ENCODE data around the gene TTI1.

Gene TTI1

GRCh38 chr20:37984018-37984785 lies 49.1 kb downstream of the TTI1 start:
- intact Hi-C loops (cut with micrococcal nuclease), result no loop called here
- Mint-ChIP-seq H3K9me3 (no peaks in the 10 kb centered on the region), H3K27ac (no peak overlapping the region), H3K27me3 (no peaks in the 10 kb centered on the region), H3K36me3 (ENCODE audit: low read depth) (peaks cover 70% of the 10 kb centered on the region), H3K4me3 (no peak overlapping the region), H3K4me1 (ENCODE audit: low read depth) (no peaks in the 10 kb centered on the region)

GRCh38 chr20:37983286-37983685 lies 50.0 kb downstream of the TTI1 start:
- intact Hi-C loops (cut with micrococcal nuclease), result no loop called here
- Mint-ChIP-seq H3K4me3 (no peak overlapping the region), H3K9me3 (no peaks in the 10 kb centered on the region), H3K4me1 (ENCODE audit: low read depth) (no peaks in the 10 kb centered on the region), H3K27me3 (no peaks in the 10 kb centered on the region), H3K36me3 (ENCODE audit: low read depth) (peaks cover 64% of the 10 kb centered on the region), H3K27ac (no peak overlapping the region)

- intact Hi-C loops (cut with micrococcal nuclease), result no loop called here
- no peaks in the 10 kb centered on the region for H3K4me1 Mint-ChIP-seq (ENCODE audit: low read depth)
Measured at GRCh38 chr20:37981568-37981967, 51.7 kb downstream of the TTI1 start.

GRCh38 chr20:37980876-37981275 lies 52.4 kb downstream of the TTI1 start:
- Mint-ChIP-seq H3K36me3 (ENCODE audit: low read depth) (peaks cover 50% of the 10 kb centered on the region), H3K9me3 (no peaks in the 10 kb centered on the region), H3K27me3 (peaks cover 8% of the 10 kb centered on the region), H3K4me1 (ENCODE audit: low read depth) (no peaks in the 10 kb centered on the region), H3K27ac (no peak overlapping the region), H3K4me3 (no peak overlapping the region)
- intact Hi-C loops (cut with micrococcal nuclease), result no loop called here

More at GRCh38 chr20:37981568-37981967, 51.7 kb downstream of the TTI1 start:
- no peaks in the 10 kb centered on the region for H3K9me3 Mint-ChIP-seq
- H3K27ac Mint-ChIP-seq, result no peak overlapping the region
- H3K4me3 Mint-ChIP-seq, result no peak overlapping the region
- peaks cover 8% of the 10 kb centered on the region for H3K27me3 Mint-ChIP-seq
- peaks cover 50% of the 10 kb centered on the region for H3K36me3 Mint-ChIP-seq (ENCODE audit: low read depth)

GRCh38 chr20:37980383-37980782 lies 52.9 kb downstream of the TTI1 start:
- H3K27ac Mint-ChIP-seq, result no peak overlapping the region
- H3K27me3 Mint-ChIP-seq, result peaks cover 8% of the 10 kb centered on the region
- intact Hi-C loops (cut with micrococcal nuclease), result no loop called here
- no peaks in the 10 kb centered on the region for H3K4me1 Mint-ChIP-seq (ENCODE audit: low read depth)
- no peaks in the 10 kb centered on the region for H3K9me3 Mint-ChIP-seq
- H3K4me3 Mint-ChIP-seq, result no peak overlapping the region
- peaks cover 50% of the 10 kb centered on the region for H3K36me3 Mint-ChIP-seq (ENCODE audit: low read depth)

GRCh38 chr20:37979021-37979985 lies 54.0 kb downstream of the TTI1 start:
- H3K27ac Mint-ChIP-seq, result no peak overlapping the region
- H3K36me3 Mint-ChIP-seq (ENCODE audit: low read depth), result peaks cover 44% of the 10 kb centered on the region
- no peak overlapping the region for H3K4me3 Mint-ChIP-seq
- H3K4me1 Mint-ChIP-seq (ENCODE audit: low read depth), result no peaks in the 10 kb centered on the region
- H3K27me3 Mint-ChIP-seq, result peaks cover 8% of the 10 kb centered on the region
- H3K9me3 Mint-ChIP-seq, result no peaks in the 10 kb centered on the region
- intact Hi-C loops (cut with micrococcal nuclease), result no loop called here

GRCh38 chr20:37977786-37978185 lies 55.5 kb downstream of the TTI1 start:
- Mint-ChIP-seq H3K27ac (no peak overlapping the region), H3K4me1 (ENCODE audit: low read depth) (no peaks in the 10 kb centered on the region), H3K9me3 (no peaks in the 10 kb centered on the region), H3K36me3 (ENCODE audit: low read depth) (peaks cover 32% of the 10 kb centered on the region), H3K27me3 (peaks cover 8% of the 10 kb centered on the region), H3K4me3 (no peak overlapping the region)
- intact Hi-C loops (cut with micrococcal nuclease), result no loop called here

GRCh38 chr20:37977338-37977737 lies 55.9 kb downstream of the TTI1 start:
- no peaks in the 10 kb centered on the region for H3K9me3 Mint-ChIP-seq
- no peak overlapping the region for H3K4me3 Mint-ChIP-seq
- no peak overlapping the region for H3K27ac Mint-ChIP-seq
- H3K36me3 Mint-ChIP-seq (ENCODE audit: low read depth), result peaks cover 28% of the 10 kb centered on the region
- H3K27me3 Mint-ChIP-seq, result peaks cover 8% of the 10 kb centered on the region
- intact Hi-C loops (cut with micrococcal nuclease), result no loop called here
- no peaks in the 10 kb centered on the region for H3K4me1 Mint-ChIP-seq (ENCODE audit: low read depth)

GRCh38 chr20:37976887-37977286 lies 56.4 kb downstream of the TTI1 start:
- Mint-ChIP-seq H3K27me3 (peaks cover 8% of the 10 kb centered on the region), H3K27ac (no peak overlapping the region), H3K9me3 (no peaks in the 10 kb centered on the region), H3K4me1 (ENCODE audit: low read depth) (no peaks in the 10 kb centered on the region), H3K36me3 (ENCODE audit: low read depth) (peaks cover 23% of the 10 kb centered on the region), H3K4me3 (no peak overlapping the region)
- intact Hi-C loops (cut with micrococcal nuclease), result no loop called here

GRCh38 chr20:37973059-37973910 lies 60.0 kb downstream of the TTI1 start:
- intact Hi-C loops (cut with micrococcal nuclease), result no loop called here
- H3K4me1 Mint-ChIP-seq (ENCODE audit: low read depth), result no peaks in the 10 kb centered on the region
- H3K36me3 Mint-ChIP-seq (ENCODE audit: low read depth), result peaks cover 7% of the 10 kb centered on the region
- no peak overlapping the region for H3K27ac Mint-ChIP-seq
- peaks cover 13% of the 10 kb centered on the region for H3K27me3 Mint-ChIP-seq
- no peak overlapping the region for H3K4me3 Mint-ChIP-seq
- peaks cover 8% of the 10 kb centered on the region for H3K9me3 Mint-ChIP-seq

- peaks cover 13% of the 10 kb centered on the region for H3K27me3 Mint-ChIP-seq
- peaks cover 14% of the 10 kb centered on the region for H3K9me3 Mint-ChIP-seq
- no peak overlapping the region for H3K27ac Mint-ChIP-seq
- peaks cover 7% of the 10 kb centered on the region for H3K36me3 Mint-ChIP-seq (ENCODE audit: low read depth)
- H3K4me1 Mint-ChIP-seq (ENCODE audit: low read depth), result no peaks in the 10 kb centered on the region
- H3K4me3 Mint-ChIP-seq, result no peak overlapping the region
- intact Hi-C loops (cut with micrococcal nuclease), result no loop called here
Measured at GRCh38 chr20:37972256-37973058, 60.8 kb downstream of the TTI1 start.

GRCh38 chr20:37971561-37972127 lies 61.6 kb downstream of the TTI1 start:
- no peaks in the 10 kb centered on the region for H3K4me1 Mint-ChIP-seq (ENCODE audit: low read depth)
- intact Hi-C loops (cut with micrococcal nuclease), result no loop called here
- peaks cover 15% of the 10 kb centered on the region for H3K27me3 Mint-ChIP-seq
- H3K36me3 Mint-ChIP-seq (ENCODE audit: low read depth), result peaks cover 5% of the 10 kb centered on the region
- no peak overlapping the region for H3K27ac Mint-ChIP-seq
- H3K4me3 Mint-ChIP-seq, result no peak overlapping the region
- H3K9me3 Mint-ChIP-seq, result peaks cover 15% of the 10 kb centered on the region

- Mint-ChIP-seq H3K4me1 (ENCODE audit: low read depth) (no peaks in the 10 kb centered on the region), H3K4me3 (no peak overlapping the region), H3K27ac (no peak overlapping the region), H3K36me3 (ENCODE audit: low read depth) (no peaks in the 10 kb centered on the region), H3K9me3 (peaks cover 22% of the 10 kb centered on the region), H3K27me3 (peaks cover 19% of the 10 kb centered on the region)
- intact Hi-C loops (cut with micrococcal nuclease), result no loop called here
Measured at GRCh38 chr20:37970856-37971245, 62.4 kb downstream of the TTI1 start.
